Measurements from ENCODE around the gene BNC2. TPM values are rescaled to one million over a fixed set of nuclear protein-coding genes. Genes with fewer than 3 reads are reported as not detected.

BNC2 gene
- total RNA-seq, 2 donors from 2014 or later, result not detected

DNA sequence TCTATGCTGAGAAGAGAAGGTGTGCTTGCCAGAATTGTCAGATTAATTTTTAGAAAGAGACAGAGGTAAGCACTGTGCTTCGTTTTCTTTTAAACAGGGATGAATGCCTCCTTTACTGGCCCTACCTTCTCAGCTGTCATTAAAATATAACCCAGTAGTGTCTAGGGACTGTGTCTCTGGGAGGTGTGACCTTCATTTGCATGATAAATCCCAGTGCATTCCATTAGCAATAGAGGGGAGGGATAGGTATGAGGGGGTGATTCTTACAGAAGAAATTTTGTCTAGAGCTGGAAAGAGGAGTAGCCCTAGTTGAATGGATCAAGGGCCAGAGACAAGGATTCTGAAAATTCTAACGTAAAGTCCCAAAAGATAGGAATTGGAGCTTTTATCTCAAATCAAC is 351.5 kb downstream of the BNC2 start:
- no peaks in the 10 kb centered on the region for H3K9me3 ChIP-seq (ENCODE audit: control insufficient read depth, low read length, poor library complexity, severe bottlenecking)
- ATAC-seq (no peak), DNase-seq (no peak)
- Mint-ChIP-seq H3K4me1 (no peaks in the 10 kb centered on the region), H3K4me3 (no peak overlapping the region), H3K36me3 (ENCODE audit: low read depth) (no peaks in the 10 kb centered on the region), H3K27ac (no peak overlapping the region), H3K27me3 (no peaks in the 10 kb centered on the region)

DNA sequence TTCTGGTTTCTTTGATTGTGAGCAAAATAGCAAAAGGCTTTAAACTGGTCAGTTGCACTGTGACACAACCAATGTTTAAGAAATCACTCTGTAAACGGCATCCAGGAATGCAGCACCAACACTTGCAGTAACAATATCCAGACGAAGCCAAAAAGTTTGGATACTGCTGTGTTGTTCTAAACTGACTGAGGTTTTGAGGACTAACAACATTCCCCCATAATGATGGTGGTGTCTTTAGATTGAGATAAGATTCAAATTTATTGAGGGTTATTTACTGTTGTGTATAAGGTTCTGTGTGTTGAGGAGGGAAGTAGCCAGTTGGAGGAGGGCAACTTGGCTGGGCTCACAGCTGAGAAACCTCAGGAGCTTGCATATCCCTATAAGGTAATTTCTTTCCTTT is 353.6 kb downstream of the BNC2 start:
- no peak for ATAC-seq
- no peaks in the 10 kb centered on the region for H3K36me3 Mint-ChIP-seq (ENCODE audit: low read depth)
- H3K27me3 Mint-ChIP-seq, result no peaks in the 10 kb centered on the region
- no peak overlapping the region for H3K4me3 Mint-ChIP-seq
- H3K9me3 ChIP-seq (ENCODE audit: control insufficient read depth, low read length, poor library complexity, severe bottlenecking), result no peaks in the 10 kb centered on the region
- H3K4me1 Mint-ChIP-seq, result no peaks in the 10 kb centered on the region
- H3K27ac Mint-ChIP-seq, result no peak overlapping the region
- DNase-seq, result no peak

DNA sequence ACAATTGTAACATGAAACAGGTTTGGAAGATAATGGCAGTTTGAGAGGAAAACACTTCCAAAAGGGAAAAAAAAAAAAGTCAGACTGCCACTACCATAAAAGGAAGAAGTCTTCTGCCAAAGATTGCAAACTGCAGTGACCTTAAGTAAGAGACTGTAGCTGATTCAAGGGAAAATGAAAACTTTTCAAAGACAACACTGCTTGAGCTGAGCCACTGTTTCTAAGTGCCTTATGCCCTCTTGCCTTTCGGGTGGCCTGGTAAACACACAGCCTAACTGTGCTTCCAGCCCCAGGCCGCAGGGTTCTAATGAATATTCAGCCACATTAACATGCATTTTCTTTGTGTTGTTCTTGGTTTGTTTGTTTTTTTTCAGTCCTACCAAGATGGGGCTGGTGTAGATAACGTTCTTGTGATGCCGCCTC is 354.6 kb downstream of the BNC2 start:
- no peaks in the 10 kb centered on the region for H3K36me3 Mint-ChIP-seq (ENCODE audit: low read depth)
- H3K27ac Mint-ChIP-seq, result no peak overlapping the region
- DNase-seq, result no peak
- H3K27me3 Mint-ChIP-seq, result no peaks in the 10 kb centered on the region
- H3K4me3 Mint-ChIP-seq, result no peak overlapping the region
- H3K4me1 Mint-ChIP-seq, result no peaks in the 10 kb centered on the region
- no peaks in the 10 kb centered on the region for H3K9me3 ChIP-seq (ENCODE audit: control insufficient read depth, low read length, poor library complexity, severe bottlenecking)
- no peak for ATAC-seq

DNA sequence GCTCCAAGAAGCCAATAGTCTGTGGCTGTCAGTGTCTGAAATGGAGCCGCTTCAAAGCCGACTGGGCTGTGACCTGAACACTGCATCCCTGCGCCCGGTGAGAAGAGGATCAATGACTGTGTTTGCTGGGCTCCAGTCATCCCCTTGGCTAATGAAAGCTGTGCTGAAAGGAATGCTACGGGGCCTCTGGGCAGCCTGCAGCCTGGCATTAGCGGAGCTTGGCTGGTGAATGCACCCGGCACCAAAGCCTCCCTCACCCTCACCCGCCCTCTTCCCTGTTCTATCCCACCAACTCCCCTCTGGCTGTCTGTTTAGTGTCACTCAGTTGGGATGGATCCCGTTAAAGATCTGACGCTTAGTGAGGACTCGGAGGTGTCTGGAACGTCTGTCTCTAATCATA is 355.3 kb downstream of the BNC2 start:
- no peaks in the 10 kb centered on the region for H3K36me3 Mint-ChIP-seq (ENCODE audit: low read depth)
- H3K27ac Mint-ChIP-seq, result no peak overlapping the region
- H3K27me3 Mint-ChIP-seq, result no peaks in the 10 kb centered on the region
- no peak for DNase-seq
- no peak overlapping the region for H3K4me3 Mint-ChIP-seq
- no peaks in the 10 kb centered on the region for H3K9me3 ChIP-seq (ENCODE audit: control insufficient read depth, low read length, poor library complexity, severe bottlenecking)
- H3K4me1 Mint-ChIP-seq, result no peaks in the 10 kb centered on the region
- no peak for ATAC-seq

DNA sequence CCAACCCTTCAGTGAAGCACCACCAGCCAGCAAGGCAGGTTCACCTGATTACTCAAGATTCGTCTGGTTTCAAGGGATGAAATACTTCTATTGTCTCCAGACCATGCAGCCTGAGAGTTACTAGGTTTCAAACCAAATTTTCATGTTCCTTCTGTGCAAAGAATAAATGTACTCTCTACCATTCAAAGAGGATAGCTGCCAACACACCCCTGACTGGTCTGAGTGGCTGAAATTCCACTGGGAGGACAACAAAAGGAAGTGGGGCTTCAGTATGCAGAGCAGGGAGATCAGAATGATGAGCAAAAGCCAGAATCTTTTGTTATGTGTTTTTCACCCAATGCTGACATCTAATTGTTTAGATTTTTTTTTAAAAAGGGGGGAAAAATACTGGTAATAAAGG is 356.3 kb downstream of the BNC2 start:
- Mint-ChIP-seq H3K36me3 (ENCODE audit: low read depth) (no peaks in the 10 kb centered on the region), H3K4me3 (no peak overlapping the region)

DNA sequence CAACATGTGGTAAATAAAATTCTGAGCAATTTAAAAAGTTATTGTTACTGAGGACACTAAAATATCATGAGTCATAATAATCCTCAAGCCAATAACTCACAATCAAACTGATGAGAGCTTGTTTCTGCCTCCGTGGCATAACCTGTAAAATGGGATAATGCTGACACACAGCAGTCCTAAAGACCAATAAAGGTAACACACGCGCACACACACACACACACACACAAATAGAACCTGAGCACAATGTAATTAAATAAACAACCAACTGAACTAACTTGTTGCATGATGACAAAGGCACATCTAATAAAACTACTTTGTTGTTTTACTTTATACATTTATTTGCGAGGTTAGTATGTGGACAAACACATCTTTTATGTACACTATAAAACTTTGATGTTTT is 358.2 kb downstream of the BNC2 start:
- Mint-ChIP-seq H3K36me3 (ENCODE audit: low read depth) (no peaks in the 10 kb centered on the region), H3K27me3 (no peaks in the 10 kb centered on the region), H3K4me1 (no peaks in the 10 kb centered on the region), H3K27ac (no peak overlapping the region), H3K4me3 (no peak overlapping the region)
- ATAC-seq (no peak), DNase-seq (no peak)
- H3K9me3 ChIP-seq (ENCODE audit: control insufficient read depth, low read length, poor library complexity, severe bottlenecking), result no peaks in the 10 kb centered on the region

More for the DNA sequence above, 356.3 kb downstream of the BNC2 start:
- no peak for ATAC-seq
- no peaks in the 10 kb centered on the region for H3K4me1 Mint-ChIP-seq
- H3K27ac Mint-ChIP-seq, result no peak overlapping the region
- no peaks in the 10 kb centered on the region for H3K9me3 ChIP-seq (ENCODE audit: control insufficient read depth, low read length, poor library complexity, severe bottlenecking)
- H3K27me3 Mint-ChIP-seq, result no peaks in the 10 kb centered on the region
- DNase-seq, result no peak

DNA sequence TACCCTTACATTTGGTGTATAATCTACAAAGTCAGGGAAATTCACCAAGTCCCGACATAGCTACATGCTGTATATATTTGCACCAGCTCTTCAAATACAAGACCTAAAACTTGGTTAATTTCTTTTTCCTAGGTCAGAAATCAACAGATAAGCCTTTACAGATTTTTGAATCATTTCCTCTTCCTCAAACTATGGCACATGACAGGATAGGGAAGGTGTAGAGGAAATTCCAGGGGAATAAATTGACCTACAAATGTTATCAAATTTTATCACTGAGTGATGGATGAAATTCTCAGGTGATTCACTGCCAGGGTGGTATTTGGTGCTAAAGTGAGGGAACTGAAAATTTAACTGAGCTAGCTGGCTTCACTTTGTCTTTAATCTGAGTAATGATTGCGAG is 360.0 kb downstream of the BNC2 start:
- H3K4me1 Mint-ChIP-seq, result no peaks in the 10 kb centered on the region
- no peaks in the 10 kb centered on the region for H3K27me3 Mint-ChIP-seq
- no peaks in the 10 kb centered on the region for H3K36me3 Mint-ChIP-seq (ENCODE audit: low read depth)
- no peak overlapping the region for H3K27ac Mint-ChIP-seq
- ATAC-seq (no peak), DNase-seq (no peak)
- H3K9me3 ChIP-seq (ENCODE audit: control insufficient read depth, low read length, poor library complexity, severe bottlenecking), result no peaks in the 10 kb centered on the region
- H3K4me3 Mint-ChIP-seq, result no peak overlapping the region

DNA sequence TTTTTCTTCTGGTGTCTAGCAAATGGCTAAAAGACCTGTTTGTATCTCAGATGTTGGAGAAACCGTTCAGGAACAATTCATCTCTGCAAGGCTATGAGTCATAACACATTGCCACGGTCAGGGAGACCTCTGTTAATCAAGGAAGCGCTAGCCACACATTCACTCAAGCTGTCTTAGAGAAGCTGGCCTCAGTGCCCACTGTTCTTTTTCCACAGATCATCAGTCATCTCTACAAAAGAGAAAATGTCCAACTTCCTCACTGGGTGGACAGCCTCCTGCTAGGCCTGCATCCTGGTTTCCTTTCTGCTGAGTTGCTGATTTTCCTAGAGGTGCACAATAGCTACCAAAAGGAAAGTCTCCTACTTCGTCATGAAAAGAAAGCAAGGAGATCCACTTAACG is 360.5 kb downstream of the BNC2 start:
- no peaks in the 10 kb centered on the region for H3K9me3 ChIP-seq (ENCODE audit: control insufficient read depth, low read length, poor library complexity, severe bottlenecking)
- Mint-ChIP-seq H3K36me3 (ENCODE audit: low read depth) (no peaks in the 10 kb centered on the region), H3K27ac (no peak overlapping the region), H3K27me3 (no peaks in the 10 kb centered on the region), H3K4me3 (no peak overlapping the region), H3K4me1 (no peaks in the 10 kb centered on the region)
- ATAC-seq (no peak), DNase-seq (no peak)

DNA sequence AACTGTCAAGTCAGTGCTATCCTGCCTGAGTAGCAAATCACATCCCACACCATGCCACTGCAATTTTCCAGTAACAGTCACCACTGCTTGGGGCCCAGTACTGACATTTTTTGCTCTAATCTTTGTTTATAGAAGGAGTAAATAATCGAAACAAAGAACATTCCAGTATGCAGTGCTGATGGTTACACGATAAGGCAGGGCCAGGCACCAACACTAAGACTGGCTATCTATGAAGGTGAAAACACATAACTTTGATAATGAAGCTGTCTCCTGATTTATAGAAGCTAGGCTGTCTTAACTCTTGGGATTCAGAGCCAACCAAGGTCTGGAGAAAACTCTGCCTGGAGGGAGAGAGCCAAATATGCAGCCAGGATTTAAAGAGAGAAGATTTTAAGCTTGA is 365.3 kb downstream of the BNC2 start:
- DNase-seq, result no peak
- Mint-ChIP-seq H3K4me3 (no peak overlapping the region), H3K36me3 (ENCODE audit: low read depth) (no peaks in the 10 kb centered on the region), H3K4me1 (no peaks in the 10 kb centered on the region), H3K27me3 (no peaks in the 10 kb centered on the region), H3K27ac (no peak overlapping the region)
- no peak for ATAC-seq
- no peaks in the 10 kb centered on the region for H3K9me3 ChIP-seq (ENCODE audit: control insufficient read depth, low read length, poor library complexity, severe bottlenecking)

DNA sequence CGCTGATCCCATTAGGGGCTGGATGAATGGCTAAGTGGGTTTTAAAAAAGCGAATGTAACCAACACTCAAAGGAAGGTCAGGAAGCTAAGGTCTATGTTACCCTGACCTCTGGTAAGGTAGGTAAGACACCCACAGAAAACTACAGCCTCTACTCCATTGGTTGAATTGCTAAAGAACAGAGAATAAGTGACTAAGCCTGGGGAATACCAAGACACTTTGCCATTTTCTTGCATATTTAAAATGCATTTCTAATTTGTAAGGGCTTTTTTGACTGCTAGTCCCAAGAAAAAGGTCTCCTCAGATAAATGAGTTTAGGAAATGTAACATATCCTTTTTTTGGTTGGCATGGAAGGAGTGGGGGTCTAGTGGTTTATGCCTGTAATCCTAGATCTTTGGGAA is 368.7 kb downstream of the BNC2 start:
- no peak for DNase-seq
- H3K4me1 Mint-ChIP-seq, result no peaks in the 10 kb centered on the region
- ATAC-seq, result no peak
- H3K27me3 Mint-ChIP-seq, result no peaks in the 10 kb centered on the region
- no peaks in the 10 kb centered on the region for H3K9me3 ChIP-seq (ENCODE audit: control insufficient read depth, low read length, poor library complexity, severe bottlenecking)
- H3K4me3 Mint-ChIP-seq, result no peak overlapping the region
- no peak overlapping the region for H3K27ac Mint-ChIP-seq
- H3K36me3 Mint-ChIP-seq (ENCODE audit: low read depth), result no peaks in the 10 kb centered on the region

DNA sequence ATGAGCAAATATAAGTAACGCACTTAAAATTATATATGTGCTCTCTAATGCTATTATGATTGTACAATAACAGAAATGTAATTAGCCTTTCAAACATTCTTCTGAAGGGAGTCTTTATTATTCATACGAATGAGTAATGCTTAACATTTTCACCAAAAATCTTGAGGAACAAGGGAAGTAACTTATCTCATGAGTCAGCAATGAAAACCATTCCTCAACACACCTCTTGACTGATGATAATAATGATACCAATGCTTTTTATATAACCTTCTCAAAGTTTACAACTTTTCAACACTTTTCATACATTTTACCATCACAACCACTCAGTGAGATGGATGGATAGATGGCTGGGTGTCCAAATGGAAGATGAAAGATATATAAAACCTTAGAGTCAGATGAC is 369.3 kb downstream of the BNC2 start:
- no peaks in the 10 kb centered on the region for H3K9me3 ChIP-seq (ENCODE audit: control insufficient read depth, low read length, poor library complexity, severe bottlenecking)
- ATAC-seq (no peak), DNase-seq (no peak)
- H3K27ac Mint-ChIP-seq, result no peak overlapping the region
- H3K4me1 Mint-ChIP-seq, result no peaks in the 10 kb centered on the region
- H3K4me3 Mint-ChIP-seq, result no peak overlapping the region
- H3K27me3 Mint-ChIP-seq, result no peaks in the 10 kb centered on the region
- H3K36me3 Mint-ChIP-seq (ENCODE audit: low read depth), result no peaks in the 10 kb centered on the region

DNA sequence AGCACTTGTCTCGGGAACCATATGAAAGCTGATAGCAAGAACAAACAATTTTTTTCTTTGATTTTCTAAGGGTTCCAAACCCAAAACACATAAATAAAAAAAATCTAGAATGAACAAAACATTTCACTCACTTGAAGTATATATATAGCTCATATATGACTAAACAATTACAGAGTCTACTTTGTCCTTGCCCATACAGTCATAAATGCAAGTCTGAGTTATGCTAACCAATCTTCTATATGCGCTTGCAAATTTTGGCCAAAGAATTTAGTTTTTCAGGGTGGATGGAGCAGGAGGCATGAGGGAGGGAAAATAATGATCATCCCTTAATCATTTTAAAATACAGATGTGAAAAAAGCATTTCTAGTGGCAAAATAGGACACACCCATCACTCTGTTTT is 370.1 kb downstream of the BNC2 start:
- Mint-ChIP-seq H3K36me3 (ENCODE audit: low read depth) (no peaks in the 10 kb centered on the region), H3K4me1 (no peaks in the 10 kb centered on the region), H3K27ac (no peak overlapping the region), H3K27me3 (no peaks in the 10 kb centered on the region), H3K4me3 (no peak overlapping the region)
- DNase-seq (no peak), ATAC-seq (no peak)
- H3K9me3 ChIP-seq (ENCODE audit: control insufficient read depth, low read length, poor library complexity, severe bottlenecking), result no peaks in the 10 kb centered on the region

DNA sequence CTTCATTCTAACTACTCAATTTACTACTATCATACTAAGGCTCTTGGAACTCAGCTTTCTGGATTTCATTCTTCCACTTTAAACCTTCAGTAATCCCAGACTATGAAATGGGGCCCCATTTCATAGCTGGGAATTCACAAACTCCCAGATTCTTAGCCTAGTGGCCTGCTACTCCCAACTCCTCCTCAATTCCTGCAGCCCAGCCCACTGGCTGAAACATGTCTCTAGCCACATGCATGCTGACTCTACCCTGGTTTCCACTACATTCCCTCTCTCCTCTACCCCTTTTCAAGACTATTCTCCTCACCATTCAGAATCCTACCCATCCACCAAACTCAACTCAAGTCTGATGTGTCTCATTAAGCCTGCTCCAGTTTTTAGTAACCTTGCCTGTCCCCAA is 370.6 kb downstream of the BNC2 start:
- no peaks in the 10 kb centered on the region for H3K27me3 Mint-ChIP-seq
- no peak for ATAC-seq
- H3K27ac Mint-ChIP-seq, result no peak overlapping the region
- no peak overlapping the region for H3K4me3 Mint-ChIP-seq
- H3K9me3 ChIP-seq (ENCODE audit: control insufficient read depth, low read length, poor library complexity, severe bottlenecking), result no peaks in the 10 kb centered on the region
- DNase-seq, result no peak
- H3K36me3 Mint-ChIP-seq (ENCODE audit: low read depth), result no peaks in the 10 kb centered on the region
- H3K4me1 Mint-ChIP-seq, result no peaks in the 10 kb centered on the region

DNA sequence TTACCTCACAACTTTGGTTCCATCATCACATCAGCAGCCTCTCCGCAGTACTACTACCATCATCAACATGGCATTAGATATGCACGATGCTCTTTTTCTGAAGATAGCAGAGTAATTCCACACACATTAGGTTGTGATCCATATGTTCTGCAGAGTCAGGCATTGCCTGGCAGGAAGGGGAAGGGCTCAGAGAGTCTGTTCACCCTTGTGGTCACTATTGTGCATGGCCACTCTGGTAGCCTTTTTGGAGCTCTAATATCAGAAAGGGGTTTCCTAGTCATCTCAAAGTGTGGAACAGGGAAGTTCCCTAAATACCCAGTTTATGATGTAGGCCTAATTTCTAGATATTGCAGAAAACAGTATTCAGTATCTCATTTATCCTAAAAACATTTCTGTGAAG is 373.6 kb downstream of the BNC2 start:
- Mint-ChIP-seq H3K36me3 (ENCODE audit: low read depth) (no peaks in the 10 kb centered on the region), H3K27me3 (no peaks in the 10 kb centered on the region), H3K27ac (no peak overlapping the region), H3K4me1 (no peaks in the 10 kb centered on the region), H3K4me3 (no peak overlapping the region)
- DNase-seq (no peak), ATAC-seq (no peak)
- no peaks in the 10 kb centered on the region for H3K9me3 ChIP-seq (ENCODE audit: control insufficient read depth, low read length, poor library complexity, severe bottlenecking)

DNA sequence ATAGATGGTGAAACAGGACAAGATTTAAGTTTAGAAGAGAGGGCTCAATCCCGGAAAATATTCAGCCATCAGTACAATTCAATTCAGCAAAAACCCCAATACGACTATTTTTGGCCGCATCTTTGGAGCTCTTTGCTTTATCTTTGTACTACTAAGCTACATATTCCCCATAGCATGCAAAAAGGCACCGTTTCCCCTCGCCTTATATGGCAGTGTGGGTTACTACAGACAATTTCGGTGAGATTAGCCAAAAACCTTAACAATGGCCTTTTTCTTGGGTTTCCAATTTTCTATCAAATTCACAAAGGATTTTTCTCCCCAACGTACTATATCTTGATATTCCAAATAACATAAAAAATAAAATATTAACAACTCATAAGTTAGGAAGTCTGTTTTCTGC is 382.6 kb downstream of the BNC2 start:
- Mint-ChIP-seq H3K27ac (no peak overlapping the region), H3K27me3 (no peaks in the 10 kb centered on the region), H3K36me3 (ENCODE audit: low read depth) (no peaks in the 10 kb centered on the region), H3K4me1 (no peaks in the 10 kb centered on the region), H3K4me3 (no peak overlapping the region)
- no peaks in the 10 kb centered on the region for H3K9me3 ChIP-seq (ENCODE audit: control insufficient read depth, low read length, poor library complexity, severe bottlenecking)
- ATAC-seq, result no peak
- no peak for DNase-seq

Data from T-helper 17 cell (primary cell).